ENCODE measurements around the gene ITPR1.

The ITPR1 gene

GRCh38 chr3:4806535-4807108, 313.5 kb downstream of the ITPR1 start:
- DNase-seq (ENCODE audit: low read depth, low spot score), result no peak
- no peak for TF ChIP-seq CTCF (IDR thresholded peaks at IDR 0.05; ENCODE audit: low read depth, low read length)
- in situ Hi-C loops (cut with HindIII; ENCODE audit: low sequenced_read_pairs), result no loop called here
- H3K4me3 ChIP-seq (ENCODE audit: low read depth, low read length), result no peak overlapping the region

- in situ Hi-C loops (cut with HindIII; ENCODE audit: low sequenced_read_pairs), result no loop called here
- H3K4me3 ChIP-seq (ENCODE audit: low read depth, low read length), result no peak overlapping the region
- TF ChIP-seq CTCF (IDR thresholded peaks at IDR 0.05; ENCODE audit: low read depth, low read length), result no peak
- no peak for DNase-seq (ENCODE audit: low read depth, low spot score)
Measured at GRCh38 chr3:4807381-4808280, 314.5 kb downstream of the ITPR1 start.

DNA sequence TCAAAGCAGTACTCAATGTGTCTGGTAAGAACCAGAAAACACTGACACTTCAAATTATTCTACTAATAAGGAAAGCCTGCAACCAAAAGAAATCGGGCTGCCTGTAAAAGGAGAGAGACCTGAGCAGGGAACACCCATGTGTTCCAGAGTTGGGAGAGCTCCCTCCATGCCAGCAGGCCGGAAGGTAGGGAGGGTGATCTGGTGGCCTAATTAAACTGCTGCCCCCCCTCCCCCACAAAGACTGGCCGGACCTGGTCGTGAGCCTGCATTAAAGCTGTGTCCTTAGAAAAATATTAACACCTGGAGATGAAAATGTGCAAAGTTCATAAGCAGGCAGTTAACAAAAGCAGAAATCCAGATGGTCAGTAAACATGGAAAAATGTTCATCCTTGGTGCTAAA, 315.5 kb downstream of the ITPR1 start:
- no peak overlapping the region for H3K4me3 ChIP-seq (ENCODE audit: low read depth, low read length)
- TF ChIP-seq CTCF (IDR thresholded peaks at IDR 0.05; ENCODE audit: low read depth, low read length), result no peak
- DNase-seq (ENCODE audit: low read depth, low spot score), result no peak
- in situ Hi-C loops (cut with HindIII; ENCODE audit: low sequenced_read_pairs), result no loop called here

DNA sequence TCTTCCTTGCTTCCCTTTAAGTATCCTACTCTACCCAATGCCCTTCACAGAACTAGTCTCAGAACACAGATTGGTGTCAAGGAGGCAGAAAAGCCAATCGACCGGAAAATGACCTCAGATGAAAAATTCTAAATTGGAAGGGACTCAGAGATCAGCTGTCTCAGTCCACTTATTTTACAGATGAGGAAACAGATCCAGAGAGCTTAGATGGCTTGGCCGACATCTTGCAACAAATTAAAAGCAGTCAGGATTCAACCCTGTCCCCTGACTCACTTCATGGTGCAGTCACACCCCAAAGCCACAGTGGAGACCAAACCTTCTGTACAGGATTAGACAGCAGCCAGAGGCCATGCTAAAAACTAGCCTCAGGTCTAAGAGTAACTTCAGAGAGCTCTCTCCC, 316.8 kb downstream of the ITPR1 start:
- in situ Hi-C loops (cut with HindIII; ENCODE audit: low sequenced_read_pairs), result no loop called here
- no peak for TF ChIP-seq CTCF (IDR thresholded peaks at IDR 0.05; ENCODE audit: low read depth, low read length)
- H3K4me3 ChIP-seq (ENCODE audit: low read depth, low read length), result no peak overlapping the region
- DNase-seq (ENCODE audit: low read depth, low spot score), result no peak

DNA sequence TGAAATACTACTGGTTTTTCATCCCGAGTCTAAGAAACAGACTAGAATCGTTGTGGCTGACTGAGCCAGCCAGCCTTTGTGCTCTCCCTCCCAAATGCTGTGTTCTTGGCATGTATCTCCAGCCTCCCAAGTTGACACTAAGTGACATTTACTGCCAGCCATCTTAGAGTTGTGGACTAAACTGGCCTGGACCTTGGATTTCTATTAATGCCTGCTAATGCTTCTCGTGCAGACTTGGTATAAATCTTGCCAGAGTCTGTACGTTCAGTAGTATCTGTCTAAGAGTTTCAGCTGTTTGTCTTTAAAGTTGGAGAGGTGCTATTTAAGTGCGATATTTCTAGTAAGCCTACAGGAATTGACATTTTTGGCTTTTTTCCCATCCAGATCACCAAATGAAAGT, 319.4 kb downstream of the ITPR1 start:
- TF ChIP-seq CTCF (IDR thresholded peaks at IDR 0.05; ENCODE audit: low read depth, low read length), result no peak
- DNase-seq (ENCODE audit: low read depth, low spot score), result no peak
- no peak overlapping the region for H3K4me3 ChIP-seq (ENCODE audit: low read depth, low read length)
- in situ Hi-C loops (cut with HindIII; ENCODE audit: low sequenced_read_pairs), result no loop called here

GRCh38 chr3:4813909-4814304, 320.8 kb downstream of the ITPR1 start:
- DNase-seq (ENCODE audit: low read depth, low spot score), result peak; percentile 16
- in situ Hi-C loops (cut with HindIII; ENCODE audit: low sequenced_read_pairs), result no loop called here
- no peak for TF ChIP-seq CTCF (IDR thresholded peaks at IDR 0.05; ENCODE audit: low read depth, low read length)
- no peak overlapping the region for H3K4me3 ChIP-seq (ENCODE audit: low read depth, low read length)
